DND-41 (cell line): ENCODE measurements around the gene SLCO2A1.

Experiments used
- ATAC-seq: fragments of 200-7000 bp; cut with Tn5 transposase; 3 replicates; pipeline ENCODE4 v1.9.1; 2021; ENCODE audit warnings: low read depth; ENCODE audit not compliant: insufficient read depth
- DNase-seq: peaks from one replicate; pipeline ENCODE4 v3.0.0-alpha.2; 2020
- H2AFZ ChIP-seq: 2 replicates; pipeline ENCODE4 v1.6.0; 2012; ENCODE audit warnings: low read depth, low read length
- H3K27ac ChIP-seq: 2 replicates; pipeline ENCODE4 v1.5.1; 2012; ENCODE audit warnings: low read length, inconsistent platforms
- H3K27me3 ChIP-seq: fragments of 200-600 bp; sonication (generic); 2 replicates; pipeline ENCODE4 v1.6.0; 2012; ENCODE audit warnings: low read length, mild to moderate bottlenecking, inconsistent platforms; ENCODE audit not compliant: insufficient read depth, poor library complexity
- H3K36me3 ChIP-seq: 2 replicates; pipeline ENCODE4 v1.5.1; 2012; ENCODE audit warnings: low read length, inconsistent platforms; ENCODE audit not compliant: insufficient read depth
- H3K4me1 ChIP-seq: 2 replicates; pipeline ENCODE4 v1.5.1; 2012; ENCODE audit warnings: mild to moderate bottlenecking, low read length; ENCODE audit not compliant: insufficient read depth
- H3K4me2 ChIP-seq: 2 replicates; pipeline ENCODE4 v1.6.0; 2012; ENCODE audit warnings: mild to moderate bottlenecking, moderate library complexity, low read length, inconsistent platforms; ENCODE audit not compliant: insufficient read depth
- H3K4me3 ChIP-seq, 2 experiments: fragments of 200-600 bp in 1 of 2; shearing (Covaris generic) in 1 of 2; 2 replicates each; pipeline ENCODE4 v1.5.1; 2012 to 2016; ENCODE audit warnings: inconsistent platforms in 2 of 2, low read length in 2 of 2, mild to moderate bottlenecking in 2 of 2, low read depth in 1 of 2, moderate library complexity in 1 of 2
- H3K79me2 ChIP-seq: 2 replicates; pipeline ENCODE4 v1.6.0; 2012; ENCODE audit warnings: low read length, inconsistent platforms; ENCODE audit not compliant: insufficient read depth
- H3K9ac ChIP-seq: 2 replicates; pipeline ENCODE4 v1.6.0; 2012; ENCODE audit warnings: low read depth, mild to moderate bottlenecking, inconsistent platforms, low read length, moderate library complexity
- H3K9me3 ChIP-seq: 2 replicates; pipeline ENCODE4 v1.5.1; 2012; ENCODE audit warnings: low read length, moderate library complexity, mild to moderate bottlenecking, inconsistent platforms; ENCODE audit not compliant: insufficient read depth, severe bottlenecking
- H4K20me1 ChIP-seq: 2 replicates; pipeline ENCODE4 v1.6.0; 2012; ENCODE audit warnings: low read length; ENCODE audit not compliant: insufficient read depth
- EZH2 ChIP-seq: IDR thresholded peaks from 3 replicates; pipeline ENCODE4 v1.6.1; 2012; ENCODE audit warnings: borderline replicate concordance, low read depth, mild to moderate bottlenecking, moderate library complexity, low read length, inconsistent platforms; ENCODE audit not compliant: severe bottlenecking
- TF ChIP-seq, protein P1 (sequence below): IDR thresholded peaks from 2 replicates; pipeline ENCODE4 v1.5.1; 2012; ENCODE audit warnings: borderline replicate concordance, low read length, moderate library complexity, mild to moderate bottlenecking; ENCODE audit not compliant: poor library complexity, severe bottlenecking; ENCODE audit errors: extremely low read depth

SLCO2A1 gene

DNA sequence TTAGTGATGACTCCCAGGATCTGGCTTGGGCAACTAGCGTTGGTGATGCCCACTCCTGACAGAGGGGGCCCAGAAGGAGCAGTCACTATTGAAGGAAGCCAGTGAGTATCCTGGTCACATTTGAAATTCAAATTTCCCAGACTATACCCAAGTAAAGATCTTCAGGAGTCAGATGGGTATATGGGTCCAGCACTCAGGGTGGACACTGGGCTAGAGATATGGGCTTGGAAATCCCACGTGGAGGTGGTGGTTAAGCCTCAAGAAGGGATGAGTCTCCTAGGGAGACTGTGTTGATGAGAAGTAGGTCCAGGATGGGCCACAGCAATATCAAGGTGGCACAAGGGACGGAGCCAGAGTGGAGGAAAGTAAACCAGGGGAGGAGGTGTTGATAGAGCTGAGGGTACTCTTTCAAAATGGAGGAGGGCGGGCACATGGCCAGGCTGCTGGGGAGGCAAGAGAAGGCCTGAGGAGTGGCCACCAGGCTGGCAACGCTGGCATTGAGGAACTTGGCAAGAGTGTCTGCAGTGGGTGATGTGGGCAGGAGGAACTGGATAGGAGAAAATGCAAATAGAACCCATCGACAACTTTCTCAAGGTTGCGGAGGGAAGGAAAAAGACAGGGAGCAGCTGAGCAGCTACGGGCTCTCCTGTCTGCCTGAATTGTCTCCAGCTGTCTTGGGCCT, 3.7 kb upstream of the SLCO2A1 start:
- DNase-seq (no peak), ATAC-seq (no peak)
- Histone ChIP-seq H3K4me3 (no peak overlapping the region), H3K9ac (no peak overlapping the region), H3K79me2 (no peaks in the 10 kb centered on the region), H3K27me3 (no peaks in the 10 kb centered on the region), H3K4me2 (no peak overlapping the region), H3K4me1 (no peaks in the 10 kb centered on the region), H3K27ac (no peak overlapping the region), H3K36me3 (no peaks in the 10 kb centered on the region), H3K9me3 (no peaks in the 10 kb centered on the region), H4K20me1 (no peaks in the 10 kb centered on the region), H2AFZ (no peak overlapping the region)
- TF ChIP-seq, protein P1, sequence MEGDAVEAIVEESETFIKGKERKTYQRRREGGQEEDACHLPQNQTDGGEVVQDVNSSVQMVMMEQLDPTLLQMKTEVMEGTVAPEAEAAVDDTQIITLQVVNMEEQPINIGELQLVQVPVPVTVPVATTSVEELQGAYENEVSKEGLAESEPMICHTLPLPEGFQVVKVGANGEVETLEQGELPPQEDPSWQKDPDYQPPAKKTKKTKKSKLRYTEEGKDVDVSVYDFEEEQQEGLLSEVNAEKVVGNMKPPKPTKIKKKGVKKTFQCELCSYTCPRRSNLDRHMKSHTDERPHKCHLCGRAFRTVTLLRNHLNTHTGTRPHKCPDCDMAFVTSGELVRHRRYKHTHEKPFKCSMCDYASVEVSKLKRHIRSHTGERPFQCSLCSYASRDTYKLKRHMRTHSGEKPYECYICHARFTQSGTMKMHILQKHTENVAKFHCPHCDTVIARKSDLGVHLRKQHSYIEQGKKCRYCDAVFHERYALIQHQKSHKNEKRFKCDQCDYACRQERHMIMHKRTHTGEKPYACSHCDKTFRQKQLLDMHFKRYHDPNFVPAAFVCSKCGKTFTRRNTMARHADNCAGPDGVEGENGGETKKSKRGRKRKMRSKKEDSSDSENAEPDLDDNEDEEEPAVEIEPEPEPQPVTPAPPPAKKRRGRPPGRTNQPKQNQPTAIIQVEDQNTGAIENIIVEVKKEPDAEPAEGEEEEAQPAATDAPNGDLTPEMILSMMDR = no peak

DNA sequence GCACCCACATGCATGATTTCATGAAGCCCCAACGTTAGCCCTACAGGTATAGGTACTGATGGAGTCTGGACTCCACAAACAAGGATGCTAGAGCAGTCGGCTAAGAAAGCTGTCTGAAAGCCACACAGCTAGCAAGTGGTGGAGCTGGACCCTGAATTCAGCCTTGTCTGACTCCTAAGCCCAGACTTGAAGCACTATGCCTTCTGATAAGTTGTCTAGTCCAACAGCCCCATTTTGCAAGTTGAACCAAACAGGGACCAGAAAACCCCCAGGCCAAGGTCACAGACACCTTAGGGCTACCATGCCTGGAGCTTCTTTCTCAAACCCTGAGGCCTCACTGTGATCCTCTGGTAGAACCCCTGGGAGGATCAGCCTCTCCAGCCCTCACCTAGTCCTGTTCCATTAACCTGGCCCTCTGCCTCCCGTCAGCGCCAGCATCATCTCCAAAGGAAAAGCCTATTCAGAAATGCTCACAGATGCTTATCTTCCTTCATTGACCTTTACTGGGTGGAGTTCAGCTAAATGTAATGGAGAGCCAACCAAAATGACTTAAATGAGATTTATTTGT, 1.7 kb upstream of the SLCO2A1 start:
- TF ChIP-seq EZH2 = no peak
- TF ChIP-seq, protein P1 = no peak
- no peak for ATAC-seq
- Histone ChIP-seq H3K9me3 (no peaks in the 10 kb centered on the region), H2AFZ (no peak overlapping the region), H3K36me3 (no peaks in the 10 kb centered on the region), H3K4me2 (no peak overlapping the region), H3K79me2 (no peaks in the 10 kb centered on the region), H3K27me3 (no peaks in the 10 kb centered on the region), H3K4me1 (no peaks in the 10 kb centered on the region), H3K9ac (no peak overlapping the region), H4K20me1 (no peaks in the 10 kb centered on the region), H3K27ac (no peak overlapping the region), H3K4me3 (no peak overlapping the region)
- no peak for DNase-seq

DNA sequence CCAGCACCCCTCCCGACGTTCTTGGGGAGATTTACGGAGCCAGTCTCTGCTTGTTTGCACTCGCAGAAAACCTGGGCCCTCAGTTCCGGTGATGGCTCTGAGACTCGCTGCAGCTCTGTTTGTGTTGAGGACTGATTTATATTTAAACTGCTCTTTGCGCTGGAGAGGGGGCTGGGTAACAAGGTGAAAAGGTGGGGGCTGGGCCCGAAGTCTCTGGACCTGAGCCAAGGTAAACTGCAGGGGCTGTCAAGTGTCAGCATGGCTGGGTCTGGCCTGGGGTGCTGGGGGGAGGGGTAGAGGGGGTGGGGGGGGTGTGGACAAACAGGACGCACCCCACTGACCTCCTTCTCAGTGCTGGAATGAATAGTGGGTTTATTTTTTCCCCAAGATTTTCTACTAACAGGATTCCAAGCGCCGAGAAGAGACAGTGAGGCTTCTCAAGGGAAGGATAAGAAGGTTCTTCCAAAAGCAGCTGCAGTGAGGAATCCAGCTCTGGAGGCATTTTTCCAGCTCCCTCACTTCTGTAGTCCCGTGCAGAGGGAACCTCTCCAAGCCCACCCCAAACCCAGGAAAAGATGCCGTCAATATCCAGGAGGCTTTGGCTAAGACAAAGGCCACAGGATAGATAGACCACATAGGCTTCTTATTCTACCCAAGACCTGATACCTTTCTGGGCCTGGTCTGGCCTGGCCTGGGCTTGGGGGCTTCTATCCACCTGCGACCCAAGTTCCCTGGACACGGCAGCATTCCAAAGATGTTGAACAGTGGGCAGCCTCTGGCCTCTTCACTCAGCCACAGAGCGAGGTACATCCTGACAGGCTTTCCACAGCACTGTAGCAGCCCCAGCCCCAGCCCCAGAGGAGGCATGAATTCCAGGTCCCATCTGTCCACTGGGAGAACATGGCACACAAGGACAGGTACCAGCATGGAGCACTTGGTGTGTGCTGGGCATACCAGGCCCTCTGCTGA, 938 bp upstream of the SLCO2A1 start:
- H2AFZ ChIP-seq = no peak overlapping the region
- no peaks in the 10 kb centered on the region for H3K36me3 ChIP-seq
- H3K9me3 ChIP-seq = no peaks in the 10 kb centered on the region
- H3K9ac ChIP-seq = no peak overlapping the region
- ATAC-seq (no peak), DNase-seq (no peak)
- no peak overlapping the region for H3K27ac ChIP-seq
- H3K4me1 ChIP-seq = no peaks in the 10 kb centered on the region
- H3K79me2 ChIP-seq = no peaks in the 10 kb centered on the region
- H4K20me1 ChIP-seq = no peaks in the 10 kb centered on the region
- TF ChIP-seq, protein P1 = no peak
- no peak for TF ChIP-seq EZH2
- H3K27me3 ChIP-seq = no peaks in the 10 kb centered on the region
- no peak overlapping the region for H3K4me2 ChIP-seq
- no peak overlapping the region for H3K4me3 ChIP-seq
